ENCODE data around the gene PSMF1. TPM values are rescaled to one million over a fixed set of nuclear protein-coding genes. Genes with fewer than 3 reads are reported as not detected.

The PSMF1 gene
- total and polyA plus RNA-seq, 2 of the 13 experiments (the other 11 are each of a cell fraction or from before 2014, with no cell fraction given), result 82.5 to 86.0 TPM

GRCh38 chr20:1215386-1216170 lies 97.2 kb downstream of the PSMF1 start:
- CTCF ChIA-PET (ENCODE audit: low intra/inter-chr PET ratio, low total read pairs), result no interaction called here
- in situ Hi-C loops (cut with HindIII; ENCODE audit: extremely low pct_ligation_motif_present, low pct_unique_long_range_greater_than_20kb), result no loop called here

More at GRCh38 chr20:1215386-1216170, 97.2 kb downstream of the PSMF1 start:
- no TSS peak for BruUV-seq (replicated peaks)
- WGBS (ENCODE audit: low lambda C conversion rate), result 32% methylated on average over 11 of the region's 11 CpGs
- peaks cover 0 to 13% of the 10 kb centered on the region in 2 experiments; a peak in 2 of 5 replicates for H3K27me3 ChIP-seq (ENCODE audit: control insufficient read depth in 1 of 2, insufficient read depth in 2 of 2, low read length in 2 of 2)
- no peak overlapping the region for H3K27ac ChIP-seq (ENCODE audit: extremely low read length, insufficient read depth, low read length)
- no peaks in the 10 kb centered on the region for H4K20me1 ChIP-seq (ENCODE audit: insufficient read depth, low read length)
- intact Hi-C loops (cut with micrococcal nuclease; ENCODE audit: unreplicated experiment), result no loop called here
- TF ChIP-seq ZNF704 (CRISPR knock-in tag; IDR thresholded peaks at IDR 0.05; ENCODE audit: borderline replicate concordance) (no peak), NFE2L2 (IDR thresholded peaks at IDR 0.05; ENCODE audit: low read length) (peak; percentile 17; the same call in 1 of the 2 replicates), PHF5A (CRISPR knock-in tag; IDR thresholded peaks at IDR 0.05; ENCODE audit: low read depth, unreplicated experiment) (no peak)
- no peaks in the 10 kb centered on the region for H3K79me2 ChIP-seq (ENCODE audit: insufficient read depth, low read length)
- no peak for FAIRE-seq
- H2AFZ ChIP-seq (ENCODE audit: low read length), result no peak overlapping the region
- no peak overlapping the region for H3K4me3 ChIP-seq (replicated peaks in 1 of 3; ENCODE audit: insufficient read depth in 1 of 3, low read depth in 2 of 3, low read length in 3 of 3)
- no peaks in the 10 kb centered on the region for H3K9me3 ChIP-seq (ENCODE audit: low read length)
- no peak for DNase-seq (ENCODE audit: low spot score)
- no peak overlapping the region for H3K9ac ChIP-seq (ENCODE audit: insufficient read depth, low read depth, low read length)
- H3K36me3 ChIP-seq (replicated peaks in 1 of 2; ENCODE audit: control insufficient read depth in 1 of 2, insufficient read depth in 2 of 2, low read length in 2 of 2), result no peaks in the 10 kb centered on the region
- ATAC-seq, result no peak
- POLR2A ChIA-PET, result no interaction called here
- peaks cover 9% of the 10 kb centered on the region; the same call in 1 of the 2 replicates for H3K4me1 ChIP-seq (ENCODE audit: insufficient read depth, low read length)
- H3K4me2 ChIP-seq (ENCODE audit: low read depth, low read length), result no peak overlapping the region
